ENCODE measurements around the gene MYH11.
"Not testable (repeated sequence)": the region's sequence is repeated elsewhere in the genome, so short reads cannot be mapped to it uniquely, and the experiment has no call there.

The MYH11 gene

DNA sequence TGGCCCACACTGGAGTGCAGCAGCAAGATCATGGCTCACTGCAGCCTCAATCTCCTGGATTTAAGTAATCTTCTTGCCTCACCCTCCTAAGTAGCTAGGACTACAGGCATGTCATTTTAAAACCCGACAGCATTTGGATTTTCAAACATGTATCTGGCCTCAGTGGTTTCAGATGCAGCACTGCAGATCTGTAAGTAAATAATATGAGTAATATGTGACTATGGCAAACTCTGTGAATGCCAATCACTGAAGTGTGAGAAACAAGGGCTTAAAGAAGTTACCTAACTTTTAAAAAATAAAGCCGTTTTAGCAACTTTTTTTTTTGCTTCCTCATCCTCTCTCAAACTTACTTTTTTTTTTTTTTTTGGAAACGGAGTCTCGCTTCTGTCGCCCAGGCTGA lies 19.7 kb upstream of the MYH11 start:
- DNase-seq (ENCODE audit: low read depth) = no peak

DNA sequence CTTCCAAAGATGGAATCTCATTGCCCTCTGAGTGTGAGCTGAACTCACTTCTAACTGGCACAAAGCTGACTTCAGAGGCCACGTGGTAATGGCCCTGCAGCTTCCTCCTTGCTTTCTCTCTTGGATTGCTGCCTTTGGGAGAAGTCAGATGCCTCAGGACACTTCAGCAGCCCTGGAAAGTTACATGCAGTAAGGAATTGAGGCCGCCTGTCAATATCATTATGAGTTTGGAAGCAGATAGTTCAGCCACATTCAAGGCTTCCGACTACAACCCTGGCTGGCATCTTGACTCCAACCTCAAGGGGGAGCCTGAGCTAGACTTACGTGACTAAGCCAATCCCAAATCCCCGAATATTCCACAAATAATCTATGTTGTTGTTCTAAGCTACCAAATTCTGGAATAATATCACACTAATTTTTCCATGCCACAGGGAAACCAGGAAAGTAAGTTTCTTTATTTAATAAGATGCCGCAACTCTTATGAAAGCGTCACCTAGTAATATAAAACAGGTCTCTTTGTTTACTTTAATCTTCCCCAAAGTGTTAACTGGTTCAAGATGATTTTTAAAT lies 18.0 kb upstream of the MYH11 start:
- no peak for DNase-seq (ENCODE audit: low read depth)

DNA sequence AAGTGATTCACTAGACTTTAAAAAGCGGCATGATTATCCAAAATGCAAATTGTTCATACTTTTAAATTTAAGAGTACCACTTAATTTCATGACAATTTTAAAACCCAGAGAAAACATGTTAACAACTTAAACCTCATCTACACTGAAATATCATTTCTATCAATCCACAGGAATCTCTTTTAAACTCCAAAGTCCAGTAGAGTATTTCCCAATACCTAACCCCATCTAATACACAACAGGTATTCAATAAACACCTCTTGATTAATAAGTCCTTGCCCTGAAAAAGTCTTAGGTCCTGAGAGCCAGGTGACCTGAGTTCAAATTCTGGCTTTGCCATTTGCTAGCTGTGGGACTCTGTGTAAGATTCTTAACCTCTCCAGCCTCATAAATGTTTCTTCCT lies 16.9 kb upstream of the MYH11 start:
- DNase-seq (ENCODE audit: low read depth) = no peak

DNA sequence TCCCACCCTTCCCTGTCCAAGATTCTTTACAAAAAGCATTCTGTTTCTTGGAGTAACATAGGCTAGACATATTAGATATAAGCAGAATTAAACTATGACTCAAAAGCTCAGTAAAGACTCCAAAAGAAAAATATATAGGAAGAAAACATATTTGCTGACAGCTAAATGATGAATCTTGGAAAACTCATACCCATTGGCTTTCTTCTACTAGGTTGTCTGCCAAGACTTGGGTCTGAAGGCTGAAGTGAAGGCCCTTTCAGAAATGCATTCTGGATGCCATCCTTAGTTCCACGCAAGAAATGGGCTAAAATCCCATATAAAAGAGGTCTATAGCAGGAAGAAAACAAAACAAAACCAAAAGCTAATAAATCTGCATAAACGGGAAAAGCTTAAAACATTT lies 16.5 kb upstream of the MYH11 start:
- DNase-seq (ENCODE audit: low read depth) = no peak

DNA sequence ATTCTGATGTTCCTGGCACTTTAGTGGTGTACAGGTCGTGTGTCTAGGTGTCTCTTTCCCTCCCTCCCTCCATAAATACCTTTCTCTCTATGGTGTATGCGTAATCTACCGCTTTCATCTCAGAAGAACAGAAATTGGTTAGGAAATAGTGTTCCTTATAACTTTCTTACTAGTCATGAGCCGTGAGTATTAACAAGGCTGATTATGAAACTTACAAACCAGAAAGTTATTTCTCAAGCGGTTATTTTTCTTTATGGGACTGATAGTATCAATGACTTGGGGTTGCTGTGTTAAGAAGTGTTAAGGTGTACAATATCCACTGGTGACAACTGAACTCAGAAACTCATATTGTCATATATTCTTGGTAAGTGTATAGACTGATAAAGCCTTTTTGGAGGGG lies 13.2 kb upstream of the MYH11 start:
- no peak for DNase-seq (ENCODE audit: low read depth)

DNA sequence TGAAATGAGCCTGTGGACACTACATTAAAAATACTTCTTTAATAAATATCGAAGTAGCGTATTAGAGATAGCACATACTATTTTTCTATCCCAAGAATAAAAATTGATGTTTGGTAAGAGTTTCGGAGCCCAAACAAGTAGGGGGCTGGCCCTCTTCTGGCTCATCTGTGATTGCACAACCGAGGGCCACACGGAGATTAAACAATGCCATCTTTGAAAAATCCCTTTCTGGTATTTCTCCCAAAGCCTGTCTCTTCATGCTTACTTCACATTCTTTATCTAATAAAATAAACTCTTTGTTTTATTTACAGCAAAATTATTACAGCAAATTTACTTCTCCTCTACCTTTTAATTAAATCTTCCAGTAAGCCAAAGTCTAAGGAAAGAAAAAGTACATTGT lies 9.6 kb upstream of the MYH11 start:
- no peak for DNase-seq (ENCODE audit: low read depth)

DNA sequence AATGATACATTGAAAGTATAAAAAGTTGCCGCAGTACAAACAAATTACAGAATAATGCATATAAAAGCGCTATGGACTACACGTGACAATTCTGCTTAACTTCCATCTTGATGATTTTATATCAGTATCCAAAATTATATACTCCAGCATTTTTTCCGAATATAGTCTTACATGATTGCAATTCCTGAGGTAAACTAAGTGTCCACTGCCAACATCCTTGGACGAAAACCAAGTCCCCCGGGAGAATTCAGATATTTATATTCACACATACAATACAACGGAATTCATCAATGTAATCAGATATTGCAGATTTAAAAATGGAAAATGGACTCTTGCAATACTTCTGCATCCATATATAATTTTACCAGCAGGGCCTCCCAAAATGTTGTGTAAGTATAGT lies 8.9 kb upstream of the MYH11 start:
- no peak for DNase-seq (ENCODE audit: low read depth)

DNA sequence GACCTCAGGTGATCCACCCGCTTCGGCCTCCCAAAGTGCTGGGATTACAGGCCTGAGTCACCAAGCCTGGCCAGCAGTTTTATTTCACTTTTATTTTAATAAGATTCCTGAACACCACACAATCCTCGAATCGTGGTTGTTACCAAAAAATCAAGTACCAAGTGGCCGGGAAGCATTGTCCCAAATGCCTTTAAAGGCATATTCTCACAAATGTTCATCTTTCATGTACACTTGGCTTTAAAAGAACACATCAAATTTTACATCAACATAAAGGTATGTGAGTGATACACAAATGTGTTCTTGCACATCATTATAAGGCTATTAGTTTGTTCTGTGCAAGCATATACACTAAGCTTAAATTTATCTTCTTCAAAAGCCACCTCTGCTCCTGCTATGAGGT lies 8.1 kb upstream of the MYH11 start:
- DNase-seq (ENCODE audit: low read depth) = no peak

DNA sequence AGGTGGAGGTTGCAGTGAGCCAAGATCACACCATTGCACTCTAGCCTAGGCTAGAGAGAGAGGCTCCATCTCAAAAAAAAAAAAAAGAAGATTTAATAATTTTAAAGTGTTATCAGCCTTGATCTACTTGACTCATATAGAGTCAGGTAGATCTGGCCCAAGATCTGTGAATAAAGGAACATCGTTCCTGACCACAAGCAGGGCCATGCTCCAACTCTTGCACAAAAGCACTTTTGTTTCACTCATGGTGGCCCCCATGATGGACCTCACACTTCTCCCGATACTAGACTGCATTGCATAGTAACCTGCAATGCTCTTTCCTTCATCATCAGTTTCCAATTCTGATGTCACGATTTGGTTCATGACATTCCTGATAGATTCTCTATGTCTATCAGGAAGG lies 5.2 kb upstream of the MYH11 start:
- DNase-seq (ENCODE audit: low read depth) = no peak

DNA sequence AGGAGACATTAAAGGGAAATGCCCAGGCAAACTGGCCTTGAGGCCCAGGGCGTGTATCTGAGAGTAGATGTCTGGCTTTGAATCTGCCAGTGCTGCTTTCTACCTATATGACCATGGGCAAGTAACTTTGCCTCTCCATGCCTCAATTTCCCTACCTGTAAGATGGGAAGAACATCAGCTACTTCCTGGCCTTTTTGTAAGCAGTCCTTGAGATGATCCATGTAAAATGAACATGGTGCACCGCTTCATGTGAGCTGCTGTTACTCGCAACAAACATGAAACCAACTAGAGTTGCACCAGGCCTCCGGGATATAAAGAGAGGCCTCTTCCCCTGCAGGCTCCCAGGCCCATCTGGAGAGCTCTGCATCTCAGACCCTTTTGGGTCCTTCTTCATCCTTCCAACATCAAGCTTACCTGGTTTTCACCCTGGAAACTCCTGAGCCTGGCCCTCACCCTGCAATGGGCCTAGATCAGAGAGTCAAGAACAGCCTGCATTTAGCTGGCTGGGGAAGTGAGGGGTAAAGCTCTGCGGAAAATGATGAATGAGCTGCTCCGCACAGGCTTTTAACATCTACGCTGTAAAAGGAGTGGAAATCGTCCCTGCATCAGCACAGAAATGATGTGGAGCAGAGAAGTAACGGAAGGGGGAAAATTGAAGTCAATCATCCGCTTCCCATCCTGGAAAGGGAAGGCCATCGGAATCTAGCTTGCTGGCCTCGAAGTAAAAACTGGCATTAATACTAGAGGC lies 2.3 kb upstream of the MYH11 start:
- DNase-seq (ENCODE audit: low read depth) = no peak

DNA sequence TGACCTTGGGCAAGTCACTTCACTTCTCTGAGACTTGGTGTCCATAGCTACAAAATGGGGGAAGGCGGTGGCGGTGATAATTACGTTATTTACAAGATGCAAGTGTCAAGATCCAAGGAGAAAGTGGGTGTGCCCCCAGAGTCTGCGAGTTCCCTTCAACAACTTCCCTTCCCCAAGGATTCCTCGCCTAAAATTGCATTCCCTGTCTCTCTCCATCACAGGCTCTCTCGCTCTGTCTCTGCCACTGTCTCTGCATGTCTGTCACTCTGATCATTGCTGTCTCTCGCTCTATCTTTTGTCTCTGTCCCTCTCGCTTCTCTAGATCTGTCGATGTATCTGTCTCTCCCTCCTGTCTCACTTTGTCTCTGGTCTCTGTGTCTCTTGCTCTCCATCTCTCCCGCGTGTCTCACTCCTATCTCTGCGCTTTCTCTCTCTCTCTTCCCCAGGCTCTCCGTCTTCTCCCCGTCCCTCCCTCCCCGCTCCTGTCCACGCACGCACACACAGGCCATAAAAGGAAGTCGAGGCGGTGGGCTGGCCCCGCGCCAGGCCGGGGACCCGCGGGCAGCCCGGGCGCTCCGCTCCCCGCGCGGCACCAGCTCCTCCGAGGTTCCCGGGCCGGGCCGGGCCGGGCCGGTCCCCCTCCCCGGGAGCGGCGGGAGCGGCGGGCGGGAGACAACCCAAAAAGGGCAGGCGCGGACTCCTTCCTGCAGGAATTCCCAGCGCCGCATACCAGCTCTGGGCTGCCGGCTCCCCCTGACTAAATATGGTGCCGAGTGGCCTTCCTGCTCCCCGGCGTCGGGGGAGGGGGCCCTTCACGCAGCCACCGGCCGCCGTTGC lies 1.1 kb upstream of the MYH11 start:
- DNase-seq (ENCODE audit: low read depth) = no peak

DNA sequence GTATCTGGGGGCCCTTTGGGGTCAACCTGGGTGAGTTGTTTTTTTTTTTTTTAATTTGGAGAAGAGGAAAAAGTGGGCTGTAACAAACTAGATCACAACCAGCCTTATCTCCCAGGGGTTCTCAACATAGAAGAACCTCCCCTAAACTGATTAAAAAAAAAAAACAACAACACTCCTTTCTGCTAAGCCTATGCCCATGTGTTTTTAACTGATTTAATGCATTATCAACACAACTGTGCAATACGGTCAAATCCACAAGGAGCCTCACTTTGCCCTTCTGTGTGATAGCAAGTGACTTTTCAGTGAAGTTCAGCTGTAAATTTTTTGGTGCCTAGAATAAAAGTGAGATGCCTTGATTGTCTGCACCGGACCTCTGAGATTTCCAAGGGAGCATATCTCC lies 646 bp downstream of the MYH11 start:
- no peak for DNase-seq (ENCODE audit: low read depth)

DNA sequence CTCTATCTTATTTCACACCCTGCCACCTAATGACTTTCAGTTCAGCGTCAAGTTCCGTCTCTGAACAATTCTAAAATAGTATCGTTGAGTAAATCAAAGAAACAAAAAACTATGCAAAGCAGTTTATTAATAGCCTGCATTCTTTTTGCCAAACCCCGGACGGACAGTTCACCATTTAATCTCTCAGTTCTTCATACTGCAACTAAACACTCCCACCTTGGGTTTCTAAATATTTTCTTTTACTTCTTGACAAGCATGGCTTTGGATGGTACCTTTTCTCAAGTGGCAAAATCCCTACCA lies 1.2 kb downstream of the MYH11 start:
- DNase-seq (ENCODE audit: low read depth) = no peak

DNA sequence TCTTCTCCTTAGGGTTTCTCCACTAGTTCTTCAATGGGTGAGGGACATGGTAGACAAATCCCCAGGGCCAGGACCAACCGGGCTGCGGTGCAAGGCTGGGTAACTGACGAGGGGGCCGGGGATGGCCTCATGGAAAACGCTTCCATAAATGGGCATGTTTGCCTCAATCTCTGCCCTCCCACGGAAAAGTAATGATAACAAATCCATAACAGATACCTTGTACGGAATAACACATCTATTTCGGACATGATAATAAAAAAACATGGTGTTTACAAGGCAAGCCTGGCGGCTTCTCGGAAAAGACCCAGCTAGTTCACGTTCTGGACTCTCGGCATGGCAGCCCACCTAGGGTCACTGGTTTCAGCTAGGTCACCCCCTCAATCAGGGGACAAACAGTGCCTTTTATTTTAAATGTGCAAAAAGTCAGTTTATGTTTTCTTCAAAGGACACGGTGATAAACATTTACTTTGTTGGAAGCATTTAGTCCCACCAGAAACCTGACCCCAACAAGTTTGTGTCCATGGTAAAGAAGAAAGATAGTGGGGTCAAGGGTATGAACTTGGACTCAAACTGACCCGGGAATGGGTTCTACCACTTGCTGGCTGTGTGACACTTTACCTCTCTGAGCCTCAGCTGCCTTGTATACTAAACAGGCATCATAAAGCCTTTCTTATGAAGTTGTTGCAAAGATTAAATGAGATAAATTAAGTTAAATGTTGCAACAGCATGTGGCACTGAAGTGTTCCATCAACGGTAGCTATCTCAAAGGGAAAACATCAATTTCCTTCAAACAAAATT lies 1.7 kb downstream of the MYH11 start:
- DNase-seq (ENCODE audit: low read depth) = no peak

DNA sequence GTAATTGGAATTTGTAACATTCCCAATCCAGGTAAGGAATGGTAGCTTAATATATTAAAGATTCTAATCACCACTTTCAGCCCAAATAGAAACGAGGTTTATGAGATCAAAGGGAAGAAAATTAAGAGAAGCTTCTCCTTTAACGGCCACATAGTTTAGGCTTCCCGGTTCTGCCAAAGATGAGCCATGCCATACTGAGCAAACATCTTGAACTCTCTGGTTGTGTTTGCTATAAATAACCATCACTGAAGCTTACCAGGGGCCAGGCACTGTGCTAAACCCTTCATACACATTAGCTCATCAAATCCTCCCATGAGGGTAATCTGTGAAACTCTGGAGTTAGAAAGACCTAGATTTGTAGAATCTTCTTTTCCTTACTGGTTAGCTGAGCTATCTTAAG lies 2.8 kb downstream of the MYH11 start:
- no peak for DNase-seq (ENCODE audit: low read depth)

DNA sequence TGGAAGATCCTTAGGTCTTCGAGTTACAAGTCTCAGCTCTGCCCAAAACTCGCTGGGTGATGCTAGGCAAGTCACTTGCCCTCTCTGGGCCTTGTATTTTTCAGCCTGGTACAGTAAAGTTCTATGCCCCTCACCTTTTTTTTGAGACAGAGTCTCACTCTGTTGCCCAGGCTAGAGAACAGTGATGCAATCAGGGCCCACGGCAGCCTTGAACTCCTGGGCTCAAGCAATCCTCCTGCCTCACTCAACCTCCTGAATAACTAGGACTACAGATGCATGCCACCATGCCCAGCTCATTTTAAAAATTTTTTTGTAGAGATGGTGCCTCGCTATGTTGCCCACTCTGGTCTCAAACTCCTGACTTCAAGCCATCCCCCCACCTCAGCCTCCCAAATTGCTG lies 3.8 kb downstream of the MYH11 start:
- DNase-seq (ENCODE audit: low read depth) = no peak

DNA sequence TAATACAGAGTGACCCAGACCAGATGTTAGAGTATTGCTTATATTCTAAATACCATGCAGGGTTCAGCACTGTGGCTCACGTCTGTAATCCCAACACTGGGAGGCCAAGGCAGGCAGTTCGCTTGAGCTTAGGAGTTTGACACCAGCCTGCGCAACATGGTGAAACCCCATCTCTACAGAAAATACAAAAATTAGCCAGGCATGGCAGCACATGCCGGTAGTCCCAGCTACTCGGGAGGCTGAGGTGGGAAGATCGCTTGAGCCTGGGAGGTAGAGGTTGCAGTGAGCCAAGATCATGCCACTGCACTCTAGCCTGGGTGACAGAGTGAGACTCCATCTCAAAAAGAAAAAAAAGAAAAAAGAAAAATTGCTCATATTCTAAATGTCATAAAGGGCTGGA lies 6.3 kb downstream of the MYH11 start:
- DNase-seq (ENCODE audit: low read depth) = not testable (repeated sequence)

DNA sequence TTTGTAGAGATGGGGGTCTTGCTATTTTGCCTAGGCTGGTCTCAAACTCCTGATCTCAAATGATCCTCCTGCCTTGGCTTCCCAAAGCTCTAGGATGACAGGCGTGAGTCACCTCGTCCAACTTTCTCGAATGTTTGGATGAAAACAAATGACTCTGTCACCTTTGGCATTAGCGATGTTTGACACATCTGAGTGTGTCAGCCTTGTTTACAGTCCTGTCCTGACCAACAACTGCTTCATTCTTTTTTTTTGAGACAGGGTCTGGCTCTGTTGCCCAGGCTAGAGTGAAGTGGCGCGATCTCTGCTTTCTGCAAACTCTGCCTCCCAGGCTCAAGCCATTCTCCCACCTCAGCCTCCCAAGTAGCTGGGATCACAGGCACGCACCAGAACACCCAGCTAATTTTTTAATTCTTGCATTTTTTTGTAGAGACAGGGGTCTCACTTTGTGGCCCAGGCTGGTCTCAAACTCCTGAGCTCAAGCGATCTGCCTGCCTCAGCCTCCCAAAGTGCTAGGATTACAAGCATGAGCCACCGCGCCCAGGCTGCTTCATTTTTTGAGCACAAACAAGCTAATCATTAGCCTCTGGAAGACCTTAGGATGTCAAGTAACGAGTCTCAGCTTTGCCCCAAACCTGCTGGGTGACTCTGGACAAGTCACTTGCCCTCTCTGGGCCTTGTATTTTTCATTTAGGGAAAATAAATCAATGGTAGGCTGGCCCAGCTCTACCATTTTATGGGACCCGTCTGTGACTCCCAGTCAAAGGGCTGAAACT lies 7.4 kb downstream of the MYH11 start:
- no peak for DNase-seq (ENCODE audit: low read depth)

DNA sequence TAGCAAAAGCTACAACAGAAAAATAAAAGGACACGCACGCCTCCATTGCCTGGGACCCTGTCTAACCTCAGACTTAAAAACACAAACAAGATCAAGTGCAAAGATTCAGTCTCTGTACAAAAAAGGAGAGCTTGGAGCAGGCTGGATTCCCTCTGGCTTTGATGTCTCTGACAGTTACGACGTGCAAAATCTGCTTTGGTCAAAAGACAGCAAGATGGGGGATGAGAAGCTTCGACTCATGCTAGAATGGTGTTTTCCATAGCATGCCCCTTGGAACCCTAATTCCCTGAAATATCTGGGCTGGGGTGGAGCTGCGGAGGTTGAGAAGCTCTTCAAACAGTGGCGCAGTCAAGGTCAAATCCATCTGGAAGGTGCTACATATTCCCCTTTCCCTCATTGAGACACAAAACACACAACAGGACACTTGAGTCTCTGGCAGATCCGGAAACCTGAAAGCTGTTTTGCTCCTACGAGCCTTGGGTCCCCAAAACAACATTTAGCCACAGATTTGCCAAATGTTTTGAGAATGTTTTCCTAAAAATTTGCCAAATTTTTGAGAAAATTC lies 9.1 kb downstream of the MYH11 start:
- no peak for DNase-seq (ENCODE audit: low read depth)

DNA sequence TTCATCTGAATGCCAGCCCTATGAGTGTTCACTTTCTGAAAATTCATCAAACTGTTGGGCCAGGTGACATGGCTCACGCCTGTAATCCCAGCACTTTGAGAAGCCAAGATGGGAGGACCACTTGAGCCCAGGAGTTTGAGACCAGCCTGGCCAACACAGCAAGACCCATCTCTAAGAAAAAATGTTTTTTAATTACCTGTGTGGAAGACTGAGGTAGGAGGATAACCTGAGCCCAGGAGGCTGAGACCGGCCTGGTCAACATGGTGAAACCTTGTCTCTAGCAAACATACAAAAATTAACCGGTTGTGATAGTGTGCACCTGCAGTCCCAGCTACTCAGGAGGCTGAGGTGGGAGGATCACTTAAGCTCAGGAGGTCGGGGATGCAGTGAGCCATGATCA lies 10.3 kb downstream of the MYH11 start:
- DNase-seq (ENCODE audit: low read depth) = no peak

DNA sequence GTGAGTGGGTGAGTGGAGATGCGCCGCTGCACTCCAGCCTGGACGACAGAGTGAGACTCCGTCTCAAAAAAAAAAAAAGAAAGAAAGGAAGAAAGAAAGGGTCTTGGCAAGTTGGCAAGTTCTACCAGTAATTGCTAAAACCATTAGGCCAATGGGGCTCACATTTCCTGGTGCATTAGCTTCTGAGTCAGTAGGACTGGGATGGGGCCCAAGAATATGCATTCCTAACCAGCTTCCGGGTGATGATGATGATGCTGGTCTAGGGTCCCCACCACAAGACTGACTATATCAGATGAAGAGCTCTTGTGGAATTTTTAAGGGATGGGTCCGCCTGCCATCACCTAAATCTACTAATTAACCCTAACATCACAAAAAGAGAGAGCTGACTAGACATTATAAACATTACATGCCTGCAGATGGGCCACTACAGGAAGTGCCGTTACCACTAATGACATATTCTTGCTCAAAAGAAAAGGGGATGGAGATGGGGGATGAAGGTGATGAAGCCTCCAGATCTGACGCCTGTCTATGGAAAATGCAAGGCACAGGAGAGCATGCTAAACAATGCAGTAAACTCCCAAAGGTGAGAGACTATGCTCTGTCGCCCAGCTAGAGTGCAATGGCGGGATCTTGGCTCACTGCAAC lies 13.1 kb downstream of the MYH11 start:
- DNase-seq (ENCODE audit: low read depth) = no peak

Data from stimulated activated CD8-positive, alpha-beta memory T cell treated with anti-CD3 and anti-CD28 coated beads, Interleukin-15, amount 100 ng/mL, for 24 hours (primary cell).